Tongue (tissue), 2 donors: Measurements from ENCODE around the gene NEK6. TPM values are rescaled to one million over a fixed set of nuclear protein-coding genes. Genes with fewer than 3 reads are reported as not detected.

Source experiments
- DNase-seq: peaks from one replicate; pipeline ENCODE4 v3.0.0-alpha.2; 2015
- total RNA-seq: library from RNA; depleted of rRNA; stranded (reverse); fragments of >200 nt; gene quantifications from one replicate; pipeline ENCODE4 v1.2.3, GENCODE V29; 2014

The NEK6 gene
- total RNA-seq, 1 donor from 2014 or later = 33.6 TPM

- peak; percentile 86 for DNase-seq
Measured at GRCh38 chr9:124296796-124297550, 39.2 kb downstream of the NEK6 start.

- peak; percentile 94 for DNase-seq
Measured at GRCh38 chr9:124297551-124297901, 39.8 kb downstream of the NEK6 start.

- DNase-seq = no peak
Measured at GRCh38 chr9:124297915-124298645, 40.3 kb downstream of the NEK6 start.

- DNase-seq = peak; percentile 41
Measured at GRCh38 chr9:124298646-124299235, 41.0 kb downstream of the NEK6 start.

- no peak for DNase-seq
Measured at GRCh38 chr9:124299515-124300090, 41.9 kb downstream of the NEK6 start.

GRCh38 chr9:124300312-124300711 lies 42.6 kb downstream of the NEK6 start:
- no peak for DNase-seq

GRCh38 chr9:124302921-124303320 lies 45.2 kb downstream of the NEK6 start:
- no peak for DNase-seq

GRCh38 chr9:124303762-124304161 lies 46.0 kb downstream of the NEK6 start:
- DNase-seq = no peak

GRCh38 chr9:124304285-124304684 lies 46.5 kb downstream of the NEK6 start:
- no peak for DNase-seq

GRCh38 chr9:124306098-124306735 lies 48.5 kb downstream of the NEK6 start:
- DNase-seq = no peak

GRCh38 chr9:124307379-124308030 lies 49.8 kb downstream of the NEK6 start:
- no peak for DNase-seq

GRCh38 chr9:124308606-124309491 lies 51.1 kb downstream of the NEK6 start:
- DNase-seq = no peak

GRCh38 chr9:124309667-124310084 lies 51.9 kb downstream of the NEK6 start:
- DNase-seq = no peak

- DNase-seq = no peak
Measured at GRCh38 chr9:124311283-124311682, 53.5 kb downstream of the NEK6 start.

GRCh38 chr9:124312290-124313265 lies 54.8 kb downstream of the NEK6 start:
- no peak for DNase-seq

- no peak for DNase-seq
Measured at GRCh38 chr9:124313940-124314339, 56.2 kb downstream of the NEK6 start.

- no peak for DNase-seq
Measured at GRCh38 chr9:124315882-124316281, 58.1 kb downstream of the NEK6 start.

GRCh38 chr9:124320062-124320973 lies 62.6 kb downstream of the NEK6 start:
- DNase-seq = peak; percentile 88

- DNase-seq = no peak
Measured at GRCh38 chr9:124321416-124321815, 63.7 kb downstream of the NEK6 start.
